Hepatocyte (in vitro differentiated cells): ENCODE results near the gene GPR39.

Experiments
- EZH2 ChIP-seq: fragments of 200-600 bp; sonication (generic); IDR thresholded peaks from 2 replicates; pipeline ENCODE4 v1.6.1; 2016; ENCODE audit warnings: antibody characterized with exemption, mild to moderate bottlenecking, borderline replicate concordance
- EZH2phosphoT487 ChIP-seq: fragments of 200-600 bp; sonication (generic); IDR thresholded peaks from one replicate; pipeline ENCODE4 v1.6.1; 2018; ENCODE audit warnings: antibody characterized with exemption, mild to moderate bottlenecking, low read depth, moderate library complexity; ENCODE audit not compliant: unreplicated experiment, severe bottlenecking
- TF ChIP-seq, protein P1 (sequence below): fragments of 200-600 bp; sonication (generic); IDR thresholded peaks from 2 replicates; pipeline ENCODE4 v1.5.1; 2016; ENCODE audit warnings: antibody characterized with exemption, mild to moderate bottlenecking; ENCODE audit not compliant: poor library complexity

DNA sequence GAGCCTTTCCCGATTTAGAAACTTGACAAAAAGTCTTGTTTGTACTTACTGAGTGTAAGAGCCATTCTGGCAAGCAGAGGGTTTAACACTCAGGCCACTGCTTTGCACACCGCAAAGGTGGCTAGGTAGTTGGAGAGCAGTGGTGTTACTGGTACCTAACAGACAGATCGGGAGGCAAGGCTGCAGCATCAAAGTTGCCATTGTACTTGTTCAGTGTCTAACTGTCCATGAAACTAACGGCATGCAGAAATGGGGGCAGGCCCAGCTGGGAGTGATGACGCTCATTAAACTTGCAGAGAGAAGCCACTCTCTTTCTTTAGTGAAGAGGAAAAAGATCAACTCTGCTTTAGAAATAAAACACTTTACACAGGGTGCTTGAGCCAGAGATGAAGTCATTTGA is 10.1 kb downstream of the GPR39 start:
- TF ChIP-seq, protein P1, sequence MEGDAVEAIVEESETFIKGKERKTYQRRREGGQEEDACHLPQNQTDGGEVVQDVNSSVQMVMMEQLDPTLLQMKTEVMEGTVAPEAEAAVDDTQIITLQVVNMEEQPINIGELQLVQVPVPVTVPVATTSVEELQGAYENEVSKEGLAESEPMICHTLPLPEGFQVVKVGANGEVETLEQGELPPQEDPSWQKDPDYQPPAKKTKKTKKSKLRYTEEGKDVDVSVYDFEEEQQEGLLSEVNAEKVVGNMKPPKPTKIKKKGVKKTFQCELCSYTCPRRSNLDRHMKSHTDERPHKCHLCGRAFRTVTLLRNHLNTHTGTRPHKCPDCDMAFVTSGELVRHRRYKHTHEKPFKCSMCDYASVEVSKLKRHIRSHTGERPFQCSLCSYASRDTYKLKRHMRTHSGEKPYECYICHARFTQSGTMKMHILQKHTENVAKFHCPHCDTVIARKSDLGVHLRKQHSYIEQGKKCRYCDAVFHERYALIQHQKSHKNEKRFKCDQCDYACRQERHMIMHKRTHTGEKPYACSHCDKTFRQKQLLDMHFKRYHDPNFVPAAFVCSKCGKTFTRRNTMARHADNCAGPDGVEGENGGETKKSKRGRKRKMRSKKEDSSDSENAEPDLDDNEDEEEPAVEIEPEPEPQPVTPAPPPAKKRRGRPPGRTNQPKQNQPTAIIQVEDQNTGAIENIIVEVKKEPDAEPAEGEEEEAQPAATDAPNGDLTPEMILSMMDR: no peak
- TF ChIP-seq EZH2phosphoT487 (no peak), EZH2 (no peak)
